Fibroblast of upper back skin (primary cell): ENCODE data around the gene ARRDC5.
"Not testable (repeated sequence)": the region's sequence is repeated elsewhere in the genome, so short reads cannot be mapped to it uniquely, and the experiment has no call there.

ENCODE experiments used
- DNase-seq: peaks from one replicate; pipeline ENCODE4 v3.0.0-alpha.2; 2013

ARRDC5 gene

GRCh38 chr19:4867534-4868285 is 35.0 kb downstream of the ARRDC5 start, which contains the start of gene PLIN3:
TSS of gene PLIN3 (minus strand) at chr19:4867667. CDS start at chr19:4861394, 6,273 bp downstream.
- DNase-seq: peak; percentile 94

- peak; percentile 38 for DNase-seq
Measured at GRCh38 chr19:4866595-4867424, 35.9 kb downstream of the ARRDC5 start.

- no peak for DNase-seq
Measured at GRCh38 chr19:4861147-4861546, 41.5 kb downstream of the ARRDC5 start.

- DNase-seq: no peak
Measured at GRCh38 chr19:4859697-4860096, 43.0 kb downstream of the ARRDC5 start.

GRCh38 chr19:4856468-4856867 is 46.2 kb downstream of the ARRDC5 start:
- not testable (repeated sequence) for DNase-seq

- not testable (repeated sequence) for DNase-seq
Measured at GRCh38 chr19:4853506-4853905, 49.2 kb downstream of the ARRDC5 start.

- DNase-seq: no peak
Measured at GRCh38 chr19:4852484-4852883, 50.2 kb downstream of the ARRDC5 start.

- DNase-seq: peak; percentile 58
Measured at GRCh38 chr19:4851551-4852290, 51.0 kb downstream of the ARRDC5 start.

GRCh38 chr19:4849019-4849418 is 53.7 kb downstream of the ARRDC5 start:
- DNase-seq: no peak

- DNase-seq: no peak
Measured at GRCh38 chr19:4847190-4847973, 55.3 kb downstream of the ARRDC5 start.

GRCh38 chr19:4845975-4846374 is 56.7 kb downstream of the ARRDC5 start:
- DNase-seq: not testable (repeated sequence)

GRCh38 chr19:4844348-4845179 is 58.1 kb downstream of the ARRDC5 start:
- peak; percentile 86 for DNase-seq

GRCh38 chr19:4843647-4843965 is 59.1 kb downstream of the ARRDC5 start:
- DNase-seq: no peak
